ENCODE data around the gene UCHL1.
"Not testable (repeated sequence)": the region's sequence is repeated elsewhere in the genome, so short reads cannot be mapped to it uniquely, and the experiment has no call there.

UCHL1 gene

GRCh38 chr4:41304221-41304620 is 47.5 kb downstream of the UCHL1 start:
- no peak for TF ChIP-seq CTCF (conservative IDR thresholded peaks at IDR 0.05)

GRCh38 chr4:41305476-41305875 is 48.7 kb downstream of the UCHL1 start:
- no peak for TF ChIP-seq CTCF (conservative IDR thresholded peaks at IDR 0.05)
- H3K27ac ChIP-seq = no peak overlapping the region

More at GRCh38 chr4:41304221-41304620, 47.5 kb downstream of the UCHL1 start:
- H3K27ac ChIP-seq = no peak overlapping the region

GRCh38 chr4:41307638-41308037 is 50.9 kb downstream of the UCHL1 start:
- TF ChIP-seq CTCF (conservative IDR thresholded peaks at IDR 0.05) = no peak
- H3K27ac ChIP-seq = peak overlapping the region; percentile 14; the same call in 1 of the 2 replicates

- H3K27ac ChIP-seq = no peak overlapping the region
- no peak for TF ChIP-seq CTCF (conservative IDR thresholded peaks at IDR 0.05)
These were observed 51.7 kb downstream of the UCHL1 start for GRCh38 chr4:41308398-41308797.

- H3K27ac ChIP-seq = not testable (repeated sequence)
These were observed 58.7 kb downstream of the UCHL1 start for GRCh38 chr4:41315426-41315825.

- H3K27ac ChIP-seq = peak overlapping the region; percentile 93; the same call in 1 of the 2 replicates
- no peak for TF ChIP-seq CTCF (conservative IDR thresholded peaks at IDR 0.05)
These were observed 59.1 kb downstream of the UCHL1 start for GRCh38 chr4:41315862-41316261.

Measured in VCaP (cell line).